HL-60 (cell line): ENCODE results near the gene HLA-G.

Source experiments
- DNase-seq, 2 experiments: peaks; one replicate each; pipeline ENCODE4 v3.0.0-alpha.2; 2010 to 2020; ENCODE audit warnings: low read depth in 1 of 2, low spot score in 1 of 2
- H3K27ac ChIP-seq: fragments of 250-450 bp; sonication (Bioruptor Pico); replicated peaks from 2 replicates; pipeline ENCODE4 v1.5.1; 2020; ENCODE audit warnings: mild to moderate bottlenecking, moderate library complexity
- H3K27me3 ChIP-seq: fragments of 250-450 bp; sonication (Bioruptor Pico); 2 replicates; pipeline ENCODE4 v1.5.1; 2021; ENCODE audit warnings: mild to moderate bottlenecking, moderate library complexity; ENCODE audit not compliant: insufficient read depth, poor library complexity, severe bottlenecking
- H3K4me3 ChIP-seq: replicated peaks from 2 replicates; pipeline ENCODE4 v1.5.1; 2011; ENCODE audit warnings: mild to moderate bottlenecking, control low read depth, low read length; ENCODE audit not compliant: insufficient read depth
- CTCF ChIP-seq: IDR thresholded peaks from one replicate; pipeline ENCODE4 v1.5.1; 2011; ENCODE audit warnings: low read length, control low read depth, inconsistent platforms; ENCODE audit not compliant: insufficient read depth
- GABPA ChIP-seq: IDR thresholded peaks from 2 replicates; pipeline ENCODE4 v1.6.1; 2012; ENCODE audit warnings: low read depth
- POLR2AphosphoS5 ChIP-seq: IDR thresholded peaks from 2 replicates; pipeline ENCODE4 v1.6.1; 2012; ENCODE audit warnings: low read depth
- REST ChIP-seq: IDR thresholded peaks from 2 replicates; pipeline ENCODE4 v1.6.1; 2012; ENCODE audit warnings: low read depth; ENCODE audit not compliant: insufficient replicate concordance
- SPI1 ChIP-seq: IDR thresholded peaks from 2 replicates; pipeline ENCODE4 v1.6.1; 2012; ENCODE audit warnings: low read depth, mild to moderate bottlenecking, borderline replicate concordance

Gene HLA-G

GRCh38 chr6:29853245-29853644 lies 25.6 kb downstream of the HLA-G start:
- TF ChIP-seq CTCF (no peak), GABPA (no peak), POLR2AphosphoS5 (no peak), SPI1 (no peak), REST (no peak)
- no peak overlapping the region for H3K27ac ChIP-seq
- no peak for DNase-seq
- H3K27me3 ChIP-seq = peaks cover 22% of the 10 kb centered on the region
- no peak overlapping the region for H3K4me3 ChIP-seq

GRCh38 chr6:29858006-29858405 lies 30.4 kb downstream of the HLA-G start:
- no peak for DNase-seq
- H3K27me3 ChIP-seq = no peaks in the 10 kb centered on the region
- TF ChIP-seq CTCF = no peak
- no peak for TF ChIP-seq REST
- no peak for TF ChIP-seq GABPA
- TF ChIP-seq POLR2AphosphoS5 = no peak
- no peak for TF ChIP-seq SPI1
- no peak overlapping the region for H3K27ac ChIP-seq
- no peak overlapping the region for H3K4me3 ChIP-seq

GRCh38 chr6:29861521-29862255 lies 34.1 kb downstream of the HLA-G start:
- Histone ChIP-seq H3K27ac (no peak overlapping the region), H3K4me3 (no peak overlapping the region), H3K27me3 (peaks cover 3% of the 10 kb centered on the region)
- no peak for DNase-seq
- peak; percentile 86 for TF ChIP-seq REST
- no peak for TF ChIP-seq SPI1
